ENCODE measurements around the gene CABCOCO1.

The CABCOCO1 gene

GRCh38 chr10:61805091-61805490, 142.4 kb downstream of the CABCOCO1 start:
- in situ Hi-C loops (cut with HindIII; ENCODE audit: low sequenced_read_pairs), result no loop called here

GRCh38 chr10:61810263-61810662, 147.5 kb downstream of the CABCOCO1 start:
- in situ Hi-C loops (cut with HindIII; ENCODE audit: low sequenced_read_pairs), result no loop called here

GRCh38 chr10:61812052-61812721, 149.5 kb downstream of the CABCOCO1 start:
- in situ Hi-C loops (cut with HindIII; ENCODE audit: low sequenced_read_pairs), result no loop called here

- in situ Hi-C loops (cut with HindIII; ENCODE audit: low sequenced_read_pairs), result no loop called here
Measured at GRCh38 chr10:61812920-61813319, 150.2 kb downstream of the CABCOCO1 start.

- in situ Hi-C loops (cut with HindIII; ENCODE audit: low sequenced_read_pairs), result no loop called here
Measured at GRCh38 chr10:61814160-61814559, 151.4 kb downstream of the CABCOCO1 start.

GRCh38 chr10:61815496-61815895, 152.8 kb downstream of the CABCOCO1 start:
- in situ Hi-C loops (cut with HindIII; ENCODE audit: low sequenced_read_pairs), result no loop called here

Measured in DLD1 (cell line).